Measurements from ENCODE around the gene HENMT1. TPM values are rescaled to one million over a fixed set of nuclear protein-coding genes. Genes with fewer than 3 reads are reported as not detected.

The HENMT1 gene
- total RNA-seq, 1 donor from 2014 or later, result 3.7 TPM

- Mint-ChIP-seq H3K4me3 (no peak overlapping the region), H3K4me1 (peaks cover 17% of the 10 kb centered on the region), H3K36me3 (peaks cover 6% of the 10 kb centered on the region), H3K27ac (no peak overlapping the region), H3K9me3 (no peaks in the 10 kb centered on the region), H3K27me3 (ENCODE audit: insufficient read depth, low read depth) (no peaks in the 10 kb centered on the region)
- Histone ChIP-seq H2AFZ (replicated peaks) (no peak overlapping the region), H3K27me3 (no peaks in the 10 kb centered on the region), H3K4me3 (no peak overlapping the region), H3K79me2 (ENCODE audit: low read depth) (no peaks in the 10 kb centered on the region), H3K4me1 (peaks cover 12% of the 10 kb centered on the region), H3K9ac (no peak overlapping the region), H3K27ac (no peak overlapping the region), H3F3A (ENCODE audit: low read depth) (no peaks in the 10 kb centered on the region), H3K9me3 (ENCODE audit: low read depth) (no peaks in the 10 kb centered on the region), H3K4me2 (no peak overlapping the region), H3K36me3 (no peaks in the 10 kb centered on the region), H4K20me1 (ENCODE audit: low read depth) (no peaks in the 10 kb centered on the region)
- no peak for DNase-seq (ENCODE audit: low spot score)
- no peak for TF ChIP-seq EZH2phosphoT487 (IDR thresholded peaks at IDR 0.05)
- no peak for TF ChIP-seq EZH2 (IDR thresholded peaks at IDR 0.05)
- TF ChIP-seq, protein P1, sequence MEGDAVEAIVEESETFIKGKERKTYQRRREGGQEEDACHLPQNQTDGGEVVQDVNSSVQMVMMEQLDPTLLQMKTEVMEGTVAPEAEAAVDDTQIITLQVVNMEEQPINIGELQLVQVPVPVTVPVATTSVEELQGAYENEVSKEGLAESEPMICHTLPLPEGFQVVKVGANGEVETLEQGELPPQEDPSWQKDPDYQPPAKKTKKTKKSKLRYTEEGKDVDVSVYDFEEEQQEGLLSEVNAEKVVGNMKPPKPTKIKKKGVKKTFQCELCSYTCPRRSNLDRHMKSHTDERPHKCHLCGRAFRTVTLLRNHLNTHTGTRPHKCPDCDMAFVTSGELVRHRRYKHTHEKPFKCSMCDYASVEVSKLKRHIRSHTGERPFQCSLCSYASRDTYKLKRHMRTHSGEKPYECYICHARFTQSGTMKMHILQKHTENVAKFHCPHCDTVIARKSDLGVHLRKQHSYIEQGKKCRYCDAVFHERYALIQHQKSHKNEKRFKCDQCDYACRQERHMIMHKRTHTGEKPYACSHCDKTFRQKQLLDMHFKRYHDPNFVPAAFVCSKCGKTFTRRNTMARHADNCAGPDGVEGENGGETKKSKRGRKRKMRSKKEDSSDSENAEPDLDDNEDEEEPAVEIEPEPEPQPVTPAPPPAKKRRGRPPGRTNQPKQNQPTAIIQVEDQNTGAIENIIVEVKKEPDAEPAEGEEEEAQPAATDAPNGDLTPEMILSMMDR (IDR thresholded peaks at IDR 0.05), result no peak
Observed at GRCh38 chr1:108606478-108606877, 54.4 kb downstream of the HENMT1 start.

DNA sequence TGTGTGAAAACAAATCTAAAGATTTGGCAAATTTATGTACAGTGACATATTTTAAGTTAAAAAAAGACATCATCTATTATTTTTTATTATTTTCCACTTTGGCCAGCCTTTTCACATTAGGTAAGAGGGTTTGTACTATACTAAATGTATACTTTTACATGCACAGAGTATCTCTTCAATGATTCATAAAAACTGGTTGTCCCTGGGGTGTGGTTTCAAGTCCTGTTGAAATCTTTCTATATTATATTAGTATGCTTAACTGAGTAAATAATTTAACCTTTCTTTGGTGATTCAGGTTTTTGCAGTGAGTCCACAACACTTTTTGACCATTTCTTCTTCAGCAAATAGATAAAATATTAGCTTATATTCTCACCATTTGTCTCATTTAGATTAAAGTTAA lies 55.3 kb downstream of the HENMT1 start:
- Histone ChIP-seq H3K4me3 (no peak overlapping the region), H3K27ac (no peak overlapping the region), H4K20me1 (ENCODE audit: low read depth) (no peaks in the 10 kb centered on the region), H3K36me3 (no peaks in the 10 kb centered on the region), H3K79me2 (ENCODE audit: low read depth) (no peaks in the 10 kb centered on the region), H3K4me2 (no peak overlapping the region), H3K9ac (no peak overlapping the region), H2AFZ (replicated peaks) (no peak overlapping the region), H3F3A (ENCODE audit: low read depth) (no peaks in the 10 kb centered on the region), H3K9me3 (ENCODE audit: low read depth) (no peaks in the 10 kb centered on the region), H3K4me1 (peaks cover 12% of the 10 kb centered on the region), H3K27me3 (no peaks in the 10 kb centered on the region)
- H3K4me3 Mint-ChIP-seq, result no peak overlapping the region
- no peak overlapping the region for H3K27ac Mint-ChIP-seq
- no peaks in the 10 kb centered on the region for H3K27me3 Mint-ChIP-seq (ENCODE audit: insufficient read depth, low read depth)
- H3K9me3 Mint-ChIP-seq, result no peaks in the 10 kb centered on the region
- TF ChIP-seq, protein P1 (IDR thresholded peaks at IDR 0.05), result no peak
- TF ChIP-seq EZH2 (IDR thresholded peaks at IDR 0.05), result no peak
- TF ChIP-seq EZH2phosphoT487 (IDR thresholded peaks at IDR 0.05), result no peak
- no peak for DNase-seq (ENCODE audit: low spot score)
- peaks cover 6% of the 10 kb centered on the region for H3K36me3 Mint-ChIP-seq
- peaks cover 17% of the 10 kb centered on the region for H3K4me1 Mint-ChIP-seq

- Histone ChIP-seq H3K27me3 (no peaks in the 10 kb centered on the region), H3K36me3 (no peaks in the 10 kb centered on the region), H3K4me3 (no peak overlapping the region), H3F3A (ENCODE audit: low read depth) (no peaks in the 10 kb centered on the region), H3K79me2 (ENCODE audit: low read depth) (no peaks in the 10 kb centered on the region), H3K4me2 (no peak overlapping the region), H3K4me1 (no peaks in the 10 kb centered on the region), H3K9me3 (ENCODE audit: low read depth) (no peaks in the 10 kb centered on the region), H4K20me1 (ENCODE audit: low read depth) (no peaks in the 10 kb centered on the region), H2AFZ (replicated peaks) (no peak overlapping the region), H3K27ac (no peak overlapping the region), H3K9ac (no peak overlapping the region)
- H3K4me1 Mint-ChIP-seq, result no peaks in the 10 kb centered on the region
- H3K36me3 Mint-ChIP-seq, result peaks cover 2% of the 10 kb centered on the region
- H3K9me3 Mint-ChIP-seq, result no peaks in the 10 kb centered on the region
- DNase-seq (ENCODE audit: low spot score), result no peak
- H3K27ac Mint-ChIP-seq, result no peak overlapping the region
- H3K27me3 Mint-ChIP-seq (ENCODE audit: insufficient read depth, low read depth), result no peaks in the 10 kb centered on the region
- TF ChIP-seq, protein P1 (IDR thresholded peaks at IDR 0.05), result no peak
- no peak for TF ChIP-seq EZH2phosphoT487 (IDR thresholded peaks at IDR 0.05)
- no peak for TF ChIP-seq EZH2 (IDR thresholded peaks at IDR 0.05)
- H3K4me3 Mint-ChIP-seq, result no peak overlapping the region
Observed at GRCh38 chr1:108601708-108602410, 59.0 kb downstream of the HENMT1 start.

All from neural progenitor cell (in vitro differentiated cells).